Neural cell (in vitro differentiated cells): ENCODE measurements around the gene RAI1. TPM values are rescaled to one million over a fixed set of nuclear protein-coding genes. Genes with fewer than 3 reads are reported as not detected.

Experiments
- H2AFZ ChIP-seq: fragments of 200-600, 300-800 bp; sonication (generic), shearing (Covaris generic); 2 replicates; pipeline ENCODE4 v1.6.0; 2014; ENCODE audit warnings: low read depth, mild to moderate bottlenecking, antibody characterized with exemption, low read length, moderate library complexity
- H3F3A ChIP-seq: fragments of 200-600 bp; shearing (Covaris generic); 2 replicates; pipeline ENCODE4 v1.6.1; 2016; ENCODE audit warnings: mild to moderate bottlenecking, moderate library complexity, mixed read lengths, antibody characterized with exemption, low read length; ENCODE audit not compliant: insufficient read depth, poor library complexity, severe bottlenecking
- H3K27ac ChIP-seq: fragments of 200-600, 300-800 bp; sonication (generic), shearing (Covaris generic); 2 replicates; pipeline ENCODE4 v1.5.1; 2014; ENCODE audit warnings: mild to moderate bottlenecking, low read length, moderate library complexity
- H3K27me3 ChIP-seq: fragments of 300-800, 200-600 bp; sonication (generic), shearing (Covaris generic); 2 replicates; pipeline ENCODE4 v1.6.0; 2014; ENCODE audit warnings: mild to moderate bottlenecking, low read depth, low read length, moderate library complexity; ENCODE audit not compliant: insufficient read depth
- H3K36me3 ChIP-seq: fragments of 300-800, 200-600 bp; sonication (generic), shearing (Covaris generic); 2 replicates; pipeline ENCODE4 v1.5.1; 2014; ENCODE audit warnings: mild to moderate bottlenecking, antibody characterized with exemption, low read length, moderate library complexity; ENCODE audit not compliant: insufficient read depth
- H3K4me2 ChIP-seq: fragments of 300-800, 200-600 bp; sonication (generic), shearing (Covaris generic); 2 replicates; pipeline ENCODE4 v1.6.0; 2014; ENCODE audit warnings: mild to moderate bottlenecking, low read length
- H3K4me3 ChIP-seq: fragments of 300-800, 200-600 bp; sonication (generic), shearing (Covaris generic); 2 replicates; pipeline ENCODE4 v1.5.1; 2014; ENCODE audit warnings: mild to moderate bottlenecking, low read length, moderate library complexity
- H3K79me2 ChIP-seq: fragments of 200-600 bp; shearing (Covaris generic); replicated peaks from 2 replicates; pipeline ENCODE4 v1.6.0; 2014; ENCODE audit warnings: mild to moderate bottlenecking, low read length, moderate library complexity; ENCODE audit not compliant: insufficient read depth
- H3K9ac ChIP-seq: fragments of 300-800, 200-600 bp; sonication (generic), shearing (Covaris generic); 2 replicates; pipeline ENCODE4 v1.6.1; 2016; ENCODE audit warnings: mild to moderate bottlenecking, low read length, mixed read lengths
- H3K9me2 ChIP-seq: fragments of 200-600 bp; shearing (Covaris generic); 2 replicates; pipeline ENCODE4 v1.6.1; 2016; ENCODE audit warnings: mild to moderate bottlenecking, low read length, mixed read lengths; ENCODE audit not compliant: insufficient read depth
- H3K9me3 ChIP-seq: fragments of 200-600, 300-800 bp; sonication (generic), shearing (Covaris generic); 2 replicates; pipeline ENCODE4 v1.6.1; 2016; ENCODE audit warnings: mild to moderate bottlenecking, mixed run types, low read length, moderate library complexity, mixed read lengths
- H4K20me1 ChIP-seq: fragments of 200-600 bp; shearing (Covaris generic); 2 replicates; pipeline ENCODE4 v1.6.1; 2016; ENCODE audit warnings: mild to moderate bottlenecking, mixed run types; ENCODE audit not compliant: insufficient read depth
- EP300 ChIP-seq: fragments of 450-650 bp; conservative IDR thresholded peaks from 2 replicates; pipeline ENCODE4 v1.6.1; 2014; ENCODE audit warnings: antibody characterized with exemption, mild to moderate bottlenecking, moderate library complexity; ENCODE audit not compliant: poor library complexity, severe bottlenecking
- EZH2 ChIP-seq: fragments of 200-600, 300-800 bp; shearing (Covaris generic), sonication (generic); IDR thresholded peaks from 2 replicates; pipeline ENCODE4 v1.6.1; 2014; ENCODE audit warnings: antibody characterized with exemption, low read length, borderline replicate concordance, mild to moderate bottlenecking; ENCODE audit not compliant: insufficient read depth, poor library complexity, severe bottlenecking
- MXI1 ChIP-seq: fragments of 450-650 bp; conservative IDR thresholded peaks from 2 replicates; pipeline ENCODE4 v1.6.1; 2014; ENCODE audit warnings: antibody characterized with exemption, mild to moderate bottlenecking; ENCODE audit not compliant: poor library complexity, severe bottlenecking
- POLR2AphosphoS5 ChIP-seq: IDR thresholded peaks from 2 replicates; pipeline ENCODE4 v1.6.1; 2012
- RAD21 ChIP-seq: fragments of 450-650 bp; conservative IDR thresholded peaks from 2 replicates; pipeline ENCODE4 v1.6.1; 2014; ENCODE audit warnings: antibody characterized with exemption, mild to moderate bottlenecking, moderate library complexity
- SMC3 ChIP-seq: fragments of 450-650 bp; conservative IDR thresholded peaks from 2 replicates; pipeline ENCODE4 v1.6.1; 2014; ENCODE audit warnings: antibody characterized with exemption, mild to moderate bottlenecking, moderate library complexity; ENCODE audit not compliant: poor library complexity
- TAF1 ChIP-seq: IDR thresholded peaks from 2 replicates; pipeline ENCODE4 v1.6.1; 2012; ENCODE audit warnings: low read depth
- polyA plus RNA-seq: library from polyadenylated mRNA; depleted of rRNA; stranded (reverse); fragments of >200 nt; gene quantifications from 2 replicates; pipeline ENCODE4 v1.2.3, GENCODE V29; 2014
- TF ChIP-seq, protein P1 (sequence below): fragments of 450-650 bp; IDR thresholded peaks from 2 replicates; pipeline ENCODE4 v1.5.1; 2014; ENCODE audit warnings: antibody characterized with exemption, mild to moderate bottlenecking, moderate library complexity; ENCODE audit not compliant: poor library complexity, severe bottlenecking
- TF ChIP-seq, protein P2 (sequence below): IDR thresholded peaks from 2 replicates; pipeline ENCODE4 v1.6.1; 2012; ENCODE audit warnings: borderline replicate concordance

RAI1 gene
- polyA plus RNA-seq, 1 donor from 2014 or later, result 16.9 TPM

DNA sequence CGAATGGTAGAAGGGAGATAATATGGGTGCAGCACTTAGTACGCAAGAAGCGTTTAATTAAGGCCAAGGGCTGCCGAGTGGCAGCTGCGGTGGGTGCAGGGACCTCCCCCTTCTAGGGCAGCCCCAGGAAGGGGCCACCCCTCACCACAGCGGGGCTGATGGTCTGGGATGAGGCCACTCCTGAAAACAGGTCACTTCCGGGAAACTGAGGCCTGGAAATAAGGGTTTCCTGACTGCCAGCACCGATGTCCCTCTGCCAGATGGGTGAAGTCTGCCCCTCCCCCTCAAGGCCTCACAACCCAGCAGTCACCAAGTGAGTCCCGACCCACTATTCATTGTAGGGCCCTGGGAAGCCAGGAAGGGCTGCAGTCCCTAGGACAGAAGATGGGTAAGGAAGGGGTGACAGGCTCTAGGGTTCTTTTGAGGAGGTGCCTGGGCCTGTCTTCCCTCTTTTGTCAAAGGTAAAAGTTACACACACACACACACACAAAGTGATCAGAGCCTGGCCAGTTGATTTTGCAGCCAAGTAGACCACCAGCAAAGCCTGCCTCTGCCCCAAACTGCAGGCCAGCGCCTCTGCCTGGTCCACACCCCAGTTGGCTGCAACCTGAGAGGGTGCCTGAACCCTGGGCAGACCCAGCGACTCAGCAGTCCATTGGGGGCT, 143.0 kb downstream of the RAI1 start:
- Histone ChIP-seq H3K27me3 (no peaks in the 10 kb centered on the region), H3K9me3 (no peaks in the 10 kb centered on the region), H4K20me1 (no peaks in the 10 kb centered on the region), H3K36me3 (no peaks in the 10 kb centered on the region), H3K4me2 (no peak overlapping the region), H2AFZ (no peak overlapping the region), H3K27ac (peak overlapping the region; percentile 49), H3K79me2 (peaks cover 15% of the 10 kb centered on the region), H3F3A (no peaks in the 10 kb centered on the region), H3K9me2 (no peaks in the 10 kb centered on the region), H3K9ac (peak overlapping the region; percentile 59), H3K4me3 (peak overlapping the region; percentile 62)
- TF ChIP-seq EP300 (no peak), TAF1 (no peak), RAD21 (no peak), SMC3 (no peak), MXI1 (no peak), EZH2 (no peak), POLR2AphosphoS5 (no peak)
- TF ChIP-seq, protein P1, sequence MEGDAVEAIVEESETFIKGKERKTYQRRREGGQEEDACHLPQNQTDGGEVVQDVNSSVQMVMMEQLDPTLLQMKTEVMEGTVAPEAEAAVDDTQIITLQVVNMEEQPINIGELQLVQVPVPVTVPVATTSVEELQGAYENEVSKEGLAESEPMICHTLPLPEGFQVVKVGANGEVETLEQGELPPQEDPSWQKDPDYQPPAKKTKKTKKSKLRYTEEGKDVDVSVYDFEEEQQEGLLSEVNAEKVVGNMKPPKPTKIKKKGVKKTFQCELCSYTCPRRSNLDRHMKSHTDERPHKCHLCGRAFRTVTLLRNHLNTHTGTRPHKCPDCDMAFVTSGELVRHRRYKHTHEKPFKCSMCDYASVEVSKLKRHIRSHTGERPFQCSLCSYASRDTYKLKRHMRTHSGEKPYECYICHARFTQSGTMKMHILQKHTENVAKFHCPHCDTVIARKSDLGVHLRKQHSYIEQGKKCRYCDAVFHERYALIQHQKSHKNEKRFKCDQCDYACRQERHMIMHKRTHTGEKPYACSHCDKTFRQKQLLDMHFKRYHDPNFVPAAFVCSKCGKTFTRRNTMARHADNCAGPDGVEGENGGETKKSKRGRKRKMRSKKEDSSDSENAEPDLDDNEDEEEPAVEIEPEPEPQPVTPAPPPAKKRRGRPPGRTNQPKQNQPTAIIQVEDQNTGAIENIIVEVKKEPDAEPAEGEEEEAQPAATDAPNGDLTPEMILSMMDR, result no peak
- TF ChIP-seq, protein P2, sequence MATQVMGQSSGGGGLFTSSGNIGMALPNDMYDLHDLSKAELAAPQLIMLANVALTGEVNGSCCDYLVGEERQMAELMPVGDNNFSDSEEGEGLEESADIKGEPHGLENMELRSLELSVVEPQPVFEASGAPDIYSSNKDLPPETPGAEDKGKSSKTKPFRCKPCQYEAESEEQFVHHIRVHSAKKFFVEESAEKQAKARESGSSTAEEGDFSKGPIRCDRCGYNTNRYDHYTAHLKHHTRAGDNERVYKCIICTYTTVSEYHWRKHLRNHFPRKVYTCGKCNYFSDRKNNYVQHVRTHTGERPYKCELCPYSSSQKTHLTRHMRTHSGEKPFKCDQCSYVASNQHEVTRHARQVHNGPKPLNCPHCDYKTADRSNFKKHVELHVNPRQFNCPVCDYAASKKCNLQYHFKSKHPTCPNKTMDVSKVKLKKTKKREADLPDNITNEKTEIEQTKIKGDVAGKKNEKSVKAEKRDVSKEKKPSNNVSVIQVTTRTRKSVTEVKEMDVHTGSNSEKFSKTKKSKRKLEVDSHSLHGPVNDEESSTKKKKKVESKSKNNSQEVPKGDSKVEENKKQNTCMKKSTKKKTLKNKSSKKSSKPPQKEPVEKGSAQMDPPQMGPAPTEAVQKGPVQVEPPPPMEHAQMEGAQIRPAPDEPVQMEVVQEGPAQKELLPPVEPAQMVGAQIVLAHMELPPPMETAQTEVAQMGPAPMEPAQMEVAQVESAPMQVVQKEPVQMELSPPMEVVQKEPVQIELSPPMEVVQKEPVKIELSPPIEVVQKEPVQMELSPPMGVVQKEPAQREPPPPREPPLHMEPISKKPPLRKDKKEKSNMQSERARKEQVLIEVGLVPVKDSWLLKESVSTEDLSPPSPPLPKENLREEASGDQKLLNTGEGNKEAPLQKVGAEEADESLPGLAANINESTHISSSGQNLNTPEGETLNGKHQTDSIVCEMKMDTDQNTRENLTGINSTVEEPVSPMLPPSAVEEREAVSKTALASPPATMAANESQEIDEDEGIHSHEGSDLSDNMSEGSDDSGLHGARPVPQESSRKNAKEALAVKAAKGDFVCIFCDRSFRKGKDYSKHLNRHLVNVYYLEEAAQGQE, result no peak

DNA sequence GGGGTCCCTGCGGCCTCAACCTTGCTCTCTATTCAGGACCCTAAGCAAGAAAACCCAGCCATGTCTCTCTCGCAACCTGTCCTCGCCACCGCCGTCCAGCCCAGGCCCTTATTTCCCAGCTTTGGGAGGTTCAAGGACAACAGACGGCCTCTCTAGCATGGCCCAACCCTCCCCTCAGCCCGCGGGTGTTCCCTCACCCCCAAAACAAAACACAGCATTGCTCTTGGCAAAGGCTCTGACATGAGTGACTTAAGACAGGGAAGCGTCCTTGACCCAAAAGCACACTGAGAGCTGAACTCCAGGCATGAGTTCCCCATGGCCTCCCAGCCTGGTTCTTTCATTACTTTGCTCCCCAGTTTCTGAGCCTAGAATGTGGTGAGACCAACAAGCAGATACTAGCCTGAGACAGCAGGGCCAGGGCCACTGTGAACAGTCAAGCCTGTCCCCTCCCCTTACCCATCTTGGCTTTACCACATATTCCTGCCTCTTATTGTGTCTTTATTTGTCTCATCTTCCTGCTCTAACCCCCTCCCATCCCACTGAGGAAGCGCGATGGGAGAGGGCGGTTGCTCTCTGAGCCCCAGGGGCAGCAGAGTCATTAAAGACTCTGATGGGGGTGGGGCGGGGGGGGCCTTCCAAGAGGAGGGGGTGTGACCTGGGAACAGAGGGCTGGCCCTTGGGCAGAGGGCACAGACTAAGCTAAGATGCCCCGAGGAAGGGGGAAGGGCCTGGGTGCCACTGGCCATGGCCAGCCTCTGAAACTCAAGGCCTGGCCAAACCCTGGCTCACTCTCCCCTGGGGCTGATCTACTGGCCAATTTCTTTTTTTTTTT, 143.7 kb downstream of the RAI1 start:
- H2AFZ ChIP-seq, result no peak overlapping the region
- H3K36me3 ChIP-seq, result no peaks in the 10 kb centered on the region
- no peak overlapping the region for H3K27ac ChIP-seq
- H3K9me2 ChIP-seq, result no peaks in the 10 kb centered on the region
- no peaks in the 10 kb centered on the region for H4K20me1 ChIP-seq
- H3F3A ChIP-seq, result no peaks in the 10 kb centered on the region
- no peak overlapping the region for H3K4me3 ChIP-seq
- no peaks in the 10 kb centered on the region for H3K9me3 ChIP-seq
- peaks cover 15% of the 10 kb centered on the region for H3K79me2 ChIP-seq
- H3K9ac ChIP-seq, result no peak overlapping the region
- H3K27me3 ChIP-seq, result no peaks in the 10 kb centered on the region
- no peak for TF ChIP-seq TAF1
- no peak overlapping the region for H3K4me2 ChIP-seq
